ENCODE data around the gene RAB39B. TPM values are rescaled to one million over a fixed set of nuclear protein-coding genes. Genes with fewer than 3 reads are reported as not detected.

RAB39B gene, protein sequence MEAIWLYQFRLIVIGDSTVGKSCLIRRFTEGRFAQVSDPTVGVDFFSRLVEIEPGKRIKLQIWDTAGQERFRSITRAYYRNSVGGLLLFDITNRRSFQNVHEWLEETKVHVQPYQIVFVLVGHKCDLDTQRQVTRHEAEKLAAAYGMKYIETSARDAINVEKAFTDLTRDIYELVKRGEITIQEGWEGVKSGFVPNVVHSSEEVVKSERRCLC
- under 1 TPM; 0.50 to 0.67 TPM for total RNA-seq
- 1 to 10 TPM in 1 of 6 donors, under 1 TPM in 5; 0.85 to 1.0 (median 0.95) TPM for polyA plus RNA-seq (ENCODE audit: insufficient read length in 6 of 6)
- long read RNA-seq, donor 1: 0 reads
- long read RNA-seq, donor 2, partial matches to known transcripts: 0 of 2 reads
- long read RNA-seq, donor 2, other reads (novel, unspliced or antisense): 0 of 2 reads
- long read RNA-seq, donor 3, partial matches to known transcripts: 0 of 1 reads
- long read RNA-seq, donor 3, other reads (novel, unspliced or antisense): 0 of 1 reads
- long read RNA-seq, donor 4, partial matches to known transcripts: 0 of 3 reads
- long read RNA-seq, donor 4, other reads (novel, unspliced or antisense): 1 of 3 reads
- long read RNA-seq, donor 5: 0 reads
- long read RNA-seq, donor 6: 0 reads
- long read RNA-seq, donor 7: 0 reads
- long read RNA-seq, donor 8, partial matches to known transcripts: 0 of 1 reads
- long read RNA-seq, donor 8, other reads (novel, unspliced or antisense): 0 of 1 reads
- long read RNA-seq, donor 9: 0 reads
- long read RNA-seq, donor 10: 0 reads
- long read RNA-seq, donor 11, transcript RAB39B-201 (2 exons, 3,505 nt): major isoform, 6 of 6 reads
- long read RNA-seq, donor 11, partial matches to known transcripts: 0 of 6 reads
- long read RNA-seq, donor 11, other reads (novel, unspliced or antisense): 0 of 6 reads
- long read RNA-seq, donor 12: 0 reads

DNA sequence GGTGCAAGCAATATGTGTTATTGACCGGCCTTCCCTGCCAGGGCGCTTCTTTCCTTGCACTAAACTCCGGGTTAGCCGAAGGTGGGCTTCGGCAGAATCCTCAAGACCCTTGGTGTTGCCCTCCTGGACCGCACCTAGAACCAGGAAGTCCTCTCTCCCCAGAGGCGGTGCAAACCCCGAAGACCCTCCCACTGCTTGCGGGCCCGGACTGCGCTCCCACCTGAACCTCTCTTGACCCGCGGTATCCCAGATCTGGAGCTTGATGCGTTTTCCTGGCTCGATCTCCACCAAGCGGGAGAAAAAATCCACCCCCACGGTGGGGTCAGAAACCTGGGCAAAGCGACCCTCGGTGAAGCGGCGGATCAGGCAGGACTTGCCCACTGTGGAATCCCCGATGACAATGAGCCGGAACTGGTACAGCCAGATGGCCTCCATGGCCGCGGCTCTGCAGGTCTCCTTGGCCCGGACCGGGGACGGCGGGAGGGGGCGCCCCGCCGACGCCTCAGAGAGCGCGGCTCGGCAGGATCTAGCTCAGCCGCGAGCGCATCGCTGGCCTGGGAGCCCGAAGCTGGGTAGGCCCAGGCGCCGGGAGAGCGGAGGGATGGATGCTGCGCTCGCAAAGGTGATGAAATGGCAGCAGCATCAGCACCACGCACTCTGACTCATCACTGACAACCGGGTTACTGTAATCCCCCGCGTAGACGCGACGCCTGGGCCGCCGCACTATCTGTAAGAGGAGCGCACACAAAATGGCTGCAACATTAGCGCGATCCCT is at the start of gene RAB39B:
Gene RAB39B, minus strand, starts transcription at position 638 of the 775 bp plus-strand sequence. Its CDS starts 203 bp downstream, at position 435.
- intact Hi-C loops (cut with DNase I): no loop called here
- ATAC-seq (peak; percentile 81), DNase-seq (peak in 3 of 4 donors; percentile 7 to 83 (median 16))
- H3K27ac ChIP-seq: no peak within 1 kb of the TSS
- peaks cover 0 to 5% of the 10 kb centered on the region in 2 donors for H3K27me3 ChIP-seq
- TF ChIP-seq CTCF (IDR thresholded peaks at IDR 0.05): no peak
- no peaks in the 10 kb centered on the region for H3K9me3 ChIP-seq
- H3K36me3 ChIP-seq: no peaks in the 10 kb centered on the region
- H3K4me3 ChIP-seq: peak within 1 kb of the TSS; percentile 14 to 41
- no peaks in the 10 kb centered on the region for H3K4me1 ChIP-seq

DNA sequence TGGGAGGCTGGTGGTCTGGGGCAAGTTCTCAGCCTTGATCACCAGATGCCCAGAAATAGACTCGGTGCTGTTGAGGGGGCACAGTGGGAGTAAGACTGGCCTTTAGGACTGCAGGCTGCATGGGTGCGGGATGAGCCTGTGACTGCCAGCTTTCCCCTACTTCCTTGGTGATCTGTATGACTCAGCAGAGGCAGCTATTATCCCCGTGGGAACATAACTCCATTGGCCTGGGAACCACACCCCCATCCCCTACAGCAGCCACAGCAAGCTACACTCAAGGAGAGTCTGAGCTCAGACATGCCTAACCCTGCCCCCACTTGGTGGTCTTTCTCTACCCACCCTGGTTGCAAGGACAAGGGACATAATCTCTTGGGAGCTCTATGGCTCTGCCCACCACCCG is 49.5 kb upstream of the RAB39B start:
- peaks cover 0 to 5% of the 10 kb centered on the region in 2 donors for H3K9me3 ChIP-seq
- H3K27ac ChIP-seq: no peak overlapping the region
- intact Hi-C loops (cut with DNase I): no loop called here
- H3K27me3 ChIP-seq: no peaks in the 10 kb centered on the region
- ATAC-seq (no peak), DNase-seq (no peak)
- H3K36me3 ChIP-seq: no peaks in the 10 kb centered on the region
- H3K4me1 ChIP-seq: no peaks in the 10 kb centered on the region
- no peak overlapping the region for H3K4me3 ChIP-seq
- TF ChIP-seq CTCF (IDR thresholded peaks at IDR 0.05): no peak

DNA sequence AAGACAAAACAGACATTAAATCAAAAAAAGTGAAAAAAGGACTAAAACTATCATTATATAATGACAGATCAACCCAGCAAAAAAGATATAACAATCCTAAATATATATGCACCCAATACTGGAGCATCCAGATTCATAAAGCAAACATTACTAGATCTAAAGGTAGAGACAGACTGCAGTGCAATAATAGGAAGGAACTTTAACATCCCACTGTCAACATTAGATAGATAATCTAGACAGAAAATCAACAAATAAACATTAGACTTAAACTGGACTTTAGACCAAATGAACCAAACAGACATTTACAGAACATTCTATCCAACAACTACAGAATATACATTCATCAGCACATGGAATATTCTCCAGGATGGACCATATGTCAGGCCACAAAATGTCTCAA is 29.5 kb upstream of the RAB39B start:
- ATAC-seq: no peak
- H3K36me3 ChIP-seq: peaks cover 0 to 7% of the 10 kb centered on the region in 2 donors
- H3K27ac ChIP-seq: no peak overlapping the region
- TF ChIP-seq CTCF (IDR thresholded peaks at IDR 0.05): no peak
- no peaks in the 10 kb centered on the region for H3K9me3 ChIP-seq
- no peaks in the 10 kb centered on the region for H3K4me1 ChIP-seq
- intact Hi-C loops (cut with DNase I): no loop called here
- no peaks in the 10 kb centered on the region for H3K27me3 ChIP-seq
- no peak overlapping the region for H3K4me3 ChIP-seq
- DNase-seq: no peak

DNA sequence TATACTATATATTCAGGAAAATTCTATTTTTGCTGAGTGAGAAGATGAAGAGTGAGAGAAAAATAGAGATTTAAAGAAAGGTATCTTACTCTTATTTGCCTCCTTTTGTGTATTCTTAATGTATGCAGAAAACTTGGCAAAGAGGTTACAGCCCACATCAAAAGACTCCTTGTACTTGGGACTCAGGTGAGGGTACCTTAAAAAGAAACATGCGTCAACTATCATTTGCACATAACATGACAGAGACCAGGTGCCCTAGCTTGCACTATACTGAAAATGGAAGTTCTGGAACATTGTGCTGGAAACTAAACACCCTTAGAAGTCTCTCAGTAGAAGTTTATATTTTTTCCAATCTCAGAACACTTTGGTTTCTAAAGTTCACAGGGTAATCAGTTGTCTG is 15.6 kb upstream of the RAB39B start:
- no peaks in the 10 kb centered on the region for H3K9me3 ChIP-seq
- DNase-seq: no peak
- ATAC-seq: no peak

More for the DNA sequence above, 15.6 kb upstream of the RAB39B start:
- no peak for TF ChIP-seq CTCF (IDR thresholded peaks at IDR 0.05)
- Histone ChIP-seq H3K27me3 (no peaks in the 10 kb centered on the region), H3K4me3 (no peak overlapping the region), H3K27ac (no peak overlapping the region), H3K4me1 (no peaks in the 10 kb centered on the region), H3K36me3 (peaks cover 0 to 18% of the 10 kb centered on the region in 2 donors)
- intact Hi-C loops (cut with DNase I): no loop called here
